ENCODE measurements around the gene TRIM7. TPM values are rescaled to one million over a fixed set of nuclear protein-coding genes. Genes with fewer than 3 reads are reported as not detected.
"Not testable (repeated sequence)": the region's sequence is repeated elsewhere in the genome, so short reads cannot be mapped to it uniquely, and the experiment has no call there.

Gene TRIM7
- total RNA-seq, 1 experiment from 2014 or later: not detected

DNA sequence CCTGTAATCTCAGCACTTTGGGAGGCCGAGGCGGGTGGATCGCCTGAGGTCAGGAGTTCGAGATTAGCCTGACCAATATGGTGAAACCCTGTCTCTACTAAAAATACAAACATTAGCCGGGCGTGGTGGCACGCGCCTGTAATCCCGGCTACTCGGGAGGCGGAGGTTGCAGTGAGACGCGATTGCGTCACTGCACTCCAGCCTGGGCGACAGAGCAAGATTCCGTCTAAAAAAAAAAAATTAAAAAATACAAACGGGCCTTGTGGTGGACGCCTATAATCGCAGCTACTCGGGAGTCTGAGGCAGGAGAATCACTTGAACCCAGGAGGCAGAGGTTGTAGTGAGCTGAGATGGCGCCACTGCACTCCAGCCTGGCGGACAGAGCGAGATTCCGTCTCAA is 4.0 kb upstream of the TRIM7 start:
- H3K27me3 ChIP-seq (replicated peaks; ENCODE audit: insufficient read depth, low read depth, low read length, poor library complexity); H3K36me3 ChIP-seq (ENCODE audit: insufficient read depth, low read length, poor library complexity, severe bottlenecking); POLR2A ChIA-PET (ENCODE audit: low non-redundant PET); H3K9me3 ChIP-seq (ENCODE audit: low read depth, low read length, poor library complexity, severe bottlenecking); BruUV-seq (replicated peaks); H3K4me3 ChIP-seq (ENCODE audit: low read depth, low read length, poor library complexity, severe bottlenecking); DNase-seq (ENCODE audit: low spot score); H3K27ac ChIP-seq (ENCODE audit: low read depth, low read length, poor library complexity, severe bottlenecking); H3K4me1 ChIP-seq (ENCODE audit: insufficient read depth, low read length, poor library complexity, severe bottlenecking); CTCF ChIA-PET; intact Hi-C loops (cut with micrococcal nuclease; ENCODE audit: unreplicated experiment): not testable (repeated sequence)

DNA sequence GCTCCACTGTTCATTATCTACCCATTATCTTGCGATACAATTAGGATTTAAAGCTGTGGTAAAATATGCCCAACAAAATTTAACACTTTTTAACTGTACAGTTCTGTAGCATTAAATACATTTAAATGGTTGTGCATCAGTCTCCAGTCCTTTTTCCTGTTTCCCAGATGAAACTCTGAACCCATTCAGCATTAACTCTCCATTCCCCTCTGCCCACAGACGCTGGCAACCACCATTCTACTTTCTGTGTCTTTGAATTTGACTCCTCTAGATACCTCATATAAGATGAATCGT is 2.9 kb upstream of the TRIM7 start:
- ChIA-PET POLR2A (ENCODE audit: low non-redundant PET) (no interaction called here), CTCF (interaction anchor here (0.6 to 0.7 kb wide), 2 partner anchors 18 to 40 kb away, joined by 4 to 5 read pairs; no protein-coding TSS in a partner anchor)
- H3K4me1 ChIP-seq (ENCODE audit: insufficient read depth, low read length, poor library complexity, severe bottlenecking): peaks cover 6% of the 10 kb centered on the region
- H3K9me3 ChIP-seq (ENCODE audit: low read depth, low read length, poor library complexity, severe bottlenecking): no peaks in the 10 kb centered on the region
- no peak overlapping the region for H3K27ac ChIP-seq (ENCODE audit: low read depth, low read length, poor library complexity, severe bottlenecking)
- no TSS peak for BruUV-seq (replicated peaks)
- DNase-seq (ENCODE audit: low spot score): no peak
- intact Hi-C loops (cut with micrococcal nuclease; ENCODE audit: unreplicated experiment): loop anchor here (1.0 kb wide), 2 partner anchors 10 to 20 kb away; no protein-coding TSS in a partner anchor
- no peaks in the 10 kb centered on the region for H3K36me3 ChIP-seq (ENCODE audit: insufficient read depth, low read length, poor library complexity, severe bottlenecking)
- H3K27me3 ChIP-seq (replicated peaks; ENCODE audit: insufficient read depth, low read depth, low read length, poor library complexity): no peaks in the 10 kb centered on the region
- peak overlapping the region; percentile 72 for H3K4me3 ChIP-seq (ENCODE audit: low read depth, low read length, poor library complexity, severe bottlenecking)
- TF ChIP-seq, protein P1, sequence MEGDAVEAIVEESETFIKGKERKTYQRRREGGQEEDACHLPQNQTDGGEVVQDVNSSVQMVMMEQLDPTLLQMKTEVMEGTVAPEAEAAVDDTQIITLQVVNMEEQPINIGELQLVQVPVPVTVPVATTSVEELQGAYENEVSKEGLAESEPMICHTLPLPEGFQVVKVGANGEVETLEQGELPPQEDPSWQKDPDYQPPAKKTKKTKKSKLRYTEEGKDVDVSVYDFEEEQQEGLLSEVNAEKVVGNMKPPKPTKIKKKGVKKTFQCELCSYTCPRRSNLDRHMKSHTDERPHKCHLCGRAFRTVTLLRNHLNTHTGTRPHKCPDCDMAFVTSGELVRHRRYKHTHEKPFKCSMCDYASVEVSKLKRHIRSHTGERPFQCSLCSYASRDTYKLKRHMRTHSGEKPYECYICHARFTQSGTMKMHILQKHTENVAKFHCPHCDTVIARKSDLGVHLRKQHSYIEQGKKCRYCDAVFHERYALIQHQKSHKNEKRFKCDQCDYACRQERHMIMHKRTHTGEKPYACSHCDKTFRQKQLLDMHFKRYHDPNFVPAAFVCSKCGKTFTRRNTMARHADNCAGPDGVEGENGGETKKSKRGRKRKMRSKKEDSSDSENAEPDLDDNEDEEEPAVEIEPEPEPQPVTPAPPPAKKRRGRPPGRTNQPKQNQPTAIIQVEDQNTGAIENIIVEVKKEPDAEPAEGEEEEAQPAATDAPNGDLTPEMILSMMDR (conservative IDR thresholded peaks at IDR 0.05; ENCODE audit: low read depth, low read length): no peak
- TF ChIP-seq EZH2 (IDR thresholded peaks at IDR 0.05; ENCODE audit: borderline replicate concordance, low read depth, low read length, poor library complexity, severe bottlenecking): no peak

DNA sequence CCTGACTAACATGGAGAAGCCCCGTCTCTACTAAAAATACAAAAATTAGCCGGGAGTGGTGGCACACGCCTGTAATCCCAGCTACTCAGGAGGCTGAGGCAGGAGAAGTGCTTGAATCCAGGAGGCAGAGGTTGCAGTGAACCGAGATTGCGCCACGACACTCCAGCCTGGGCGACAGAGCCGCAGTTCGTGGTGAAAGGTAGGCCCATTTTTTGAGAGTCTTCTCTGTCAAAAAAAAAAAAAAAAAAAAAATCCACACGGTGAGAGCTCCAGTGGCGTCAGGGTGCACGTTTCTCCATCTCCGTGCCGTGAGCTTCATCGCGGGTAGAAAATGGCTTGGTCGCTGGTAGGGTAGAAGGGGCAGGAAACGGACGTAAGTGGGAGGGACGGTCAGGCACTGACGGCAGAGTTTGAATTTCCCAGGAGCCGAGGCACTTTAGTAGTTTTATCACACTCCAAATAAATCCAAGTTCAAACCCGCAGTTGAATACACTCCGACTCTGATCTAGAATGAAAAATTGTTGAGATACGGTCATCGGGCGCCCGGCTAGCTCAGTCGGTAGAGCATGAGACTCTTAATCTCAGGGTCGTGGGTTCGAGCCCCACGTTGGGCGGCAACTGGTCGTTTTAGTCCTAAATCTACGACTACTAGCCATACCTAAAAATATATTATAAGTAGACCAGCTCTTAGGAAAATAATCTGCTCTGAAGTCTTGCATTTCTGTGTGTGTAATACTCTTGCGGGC is 2.4 kb upstream of the TRIM7 start:
- intact Hi-C loops (cut with micrococcal nuclease; ENCODE audit: unreplicated experiment): loop anchor here (1.0 kb wide), 2 partner anchors 11 to 19 kb away; no protein-coding TSS in a partner anchor
- TF ChIP-seq EZH2 (IDR thresholded peaks at IDR 0.05; ENCODE audit: borderline replicate concordance, low read depth, low read length, poor library complexity, severe bottlenecking): no peak
- TF ChIP-seq, protein P1 (conservative IDR thresholded peaks at IDR 0.05; ENCODE audit: low read depth, low read length): no peak
- Histone ChIP-seq H3K4me1 (ENCODE audit: insufficient read depth, low read length, poor library complexity, severe bottlenecking) (peaks cover 6% of the 10 kb centered on the region), H3K27ac (ENCODE audit: low read depth, low read length, poor library complexity, severe bottlenecking) (peak overlapping the region; percentile 85), H3K9me3 (ENCODE audit: low read depth, low read length, poor library complexity, severe bottlenecking) (no peaks in the 10 kb centered on the region), H3K27me3 (replicated peaks; ENCODE audit: insufficient read depth, low read depth, low read length, poor library complexity) (no peaks in the 10 kb centered on the region), H3K36me3 (ENCODE audit: insufficient read depth, low read length, poor library complexity, severe bottlenecking) (no peaks in the 10 kb centered on the region), H3K4me3 (ENCODE audit: low read depth, low read length, poor library complexity, severe bottlenecking) (peak overlapping the region; percentile 72)
- ChIA-PET POLR2A (ENCODE audit: low non-redundant PET) (no interaction called here), CTCF (interaction anchor here (0.6 to 0.9 kb wide), 3 partner anchors 16 to 39 kb away, joined by 3 to 5 read pairs (median 4); partner anchors contain the start of gene TRIM41)
- BruUV-seq (replicated peaks): TSS peak; percentile 100
- DNase-seq (ENCODE audit: low spot score): peak; percentile 93
